SHP77 (cell line): ENCODE data around the gene SUPT3H.
"Not testable (repeated sequence)": the region's sequence is repeated elsewhere in the genome, so short reads cannot be mapped to it uniquely, and the experiment has no call there.

Source experiments
- DNase-seq, 2 experiments: peaks; one replicate each; lab custom pipeline; 2025; lab: John Stamatoyannopoulos, UW

Gene SUPT3H

DNA sequence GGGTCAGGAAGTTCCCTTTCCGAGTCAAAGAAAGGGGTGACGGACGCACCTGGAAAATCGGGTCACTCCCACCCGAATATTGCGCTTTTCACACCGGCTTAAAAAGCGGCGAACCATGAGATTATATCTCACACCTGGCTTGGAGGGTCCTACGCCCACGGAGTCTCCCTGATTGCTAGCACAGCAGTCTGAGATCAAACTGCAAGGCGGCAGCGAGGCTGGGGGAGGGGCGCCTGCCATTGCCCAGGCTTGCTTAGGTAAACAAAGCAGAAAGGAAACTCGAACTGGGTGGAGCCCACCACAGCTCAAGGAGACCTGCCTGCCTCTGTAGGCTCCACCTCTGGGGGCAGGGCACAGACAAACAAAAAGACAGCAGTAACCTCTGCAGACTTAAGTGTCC lies 315.1 kb downstream of the SUPT3H start:
- not testable (repeated sequence) for DNase-seq

DNA sequence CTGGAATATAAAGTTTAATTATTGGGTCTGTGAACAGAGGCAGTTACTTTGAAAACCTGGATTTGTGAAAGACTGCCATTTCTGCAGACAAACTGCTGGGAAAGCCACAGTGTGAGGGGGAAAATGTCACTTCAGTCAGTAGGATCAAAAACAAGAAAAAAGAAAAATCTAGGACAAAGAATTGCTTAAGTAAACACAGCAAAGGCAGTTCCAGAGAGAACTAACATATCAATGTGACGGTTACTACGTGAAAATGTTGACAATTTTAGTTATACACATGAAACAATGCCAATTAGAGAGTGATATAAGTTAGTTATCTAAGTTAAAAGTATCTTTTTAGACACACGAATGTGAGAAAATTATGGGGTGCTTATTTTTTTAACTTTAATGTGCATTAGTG lies 320.0 kb downstream of the SUPT3H start:
- DNase-seq = no peak

DNA sequence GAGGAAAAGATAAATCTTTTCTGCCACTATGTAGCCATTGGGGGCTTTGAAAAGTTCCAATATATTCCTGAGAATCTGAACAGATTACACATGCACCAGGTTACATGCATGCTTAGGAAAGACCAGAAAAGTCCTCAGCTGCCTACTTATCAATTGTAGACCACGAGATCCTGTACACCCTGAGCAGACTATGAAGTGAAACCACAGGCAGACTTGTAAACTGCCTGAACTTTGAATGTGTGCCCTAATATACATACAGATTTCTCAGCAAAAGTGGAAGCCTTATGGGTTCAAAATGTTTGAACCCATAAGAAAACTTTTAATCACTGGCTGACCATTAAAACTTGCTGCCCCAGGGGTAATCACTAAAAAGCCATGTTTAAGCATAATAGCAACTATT lies 323.1 kb downstream of the SUPT3H start:
- no peak for DNase-seq

DNA sequence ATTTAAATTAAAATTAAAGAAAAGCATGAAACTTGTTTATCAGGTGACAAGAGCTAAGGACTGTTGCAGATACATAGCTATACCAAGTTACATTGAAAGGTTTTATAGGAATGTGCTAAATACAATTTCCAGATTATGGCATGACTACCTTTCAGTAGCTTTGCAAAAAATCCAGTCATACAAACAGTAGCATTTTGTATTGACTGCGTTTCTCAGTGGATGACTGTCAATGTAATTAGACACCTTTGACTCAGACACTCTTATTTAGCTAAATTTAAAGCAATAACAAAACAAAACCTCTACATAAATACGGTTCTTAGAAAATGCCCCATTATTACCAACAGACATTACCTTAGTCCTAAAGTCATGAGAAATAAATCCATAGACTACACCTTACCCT lies 325.4 kb downstream of the SUPT3H start:
- no peak for DNase-seq

DNA sequence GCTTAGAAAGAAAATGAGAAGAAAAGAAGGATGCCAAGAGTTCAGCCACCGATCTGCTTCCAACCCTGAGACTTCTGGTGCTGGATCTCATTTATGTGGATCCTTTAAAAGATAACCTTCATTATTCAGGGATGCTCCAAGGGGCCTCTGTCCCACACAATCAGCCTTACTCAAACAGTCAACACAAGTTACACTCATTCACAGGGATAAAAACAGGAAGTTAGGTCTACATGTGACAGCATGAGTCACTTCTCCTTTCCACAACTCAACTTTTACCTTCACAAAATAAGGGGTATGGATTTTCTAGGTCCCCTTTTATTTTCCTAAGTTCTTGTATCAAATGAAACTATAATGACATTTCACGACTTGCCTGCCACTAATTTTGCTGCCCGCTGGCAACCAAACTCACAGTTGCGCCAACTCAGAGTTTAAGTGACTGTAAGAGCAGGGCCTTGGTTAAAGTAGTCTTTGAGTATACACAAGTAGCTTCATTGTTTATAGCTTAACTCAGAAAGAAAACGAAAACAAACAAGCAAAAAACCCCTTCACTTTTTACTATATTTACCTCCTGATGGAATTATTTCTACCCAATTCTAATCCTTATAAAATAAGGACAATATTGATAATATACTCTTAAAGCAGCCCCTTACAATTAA lies 328.4 kb downstream of the SUPT3H start:
- DNase-seq = no peak

DNA sequence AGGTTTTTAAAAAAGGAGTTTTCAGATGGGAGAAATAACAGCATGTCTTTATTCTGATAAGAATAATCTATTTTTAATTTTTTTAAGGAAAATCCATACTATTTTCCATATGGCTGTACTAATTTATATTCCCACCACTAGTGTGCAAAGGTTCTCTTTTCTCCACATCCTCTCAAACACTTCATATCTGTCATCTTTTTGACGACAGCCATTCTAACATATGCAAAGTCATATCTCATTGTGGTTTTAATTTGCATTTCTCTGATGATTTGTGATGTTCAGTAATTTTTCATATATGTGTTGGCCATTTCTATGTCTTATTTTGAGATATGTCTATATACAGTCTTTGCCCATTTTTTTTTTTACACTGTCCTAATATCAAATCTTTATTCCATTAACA lies 330.2 kb downstream of the SUPT3H start:
- DNase-seq = no peak

DNA sequence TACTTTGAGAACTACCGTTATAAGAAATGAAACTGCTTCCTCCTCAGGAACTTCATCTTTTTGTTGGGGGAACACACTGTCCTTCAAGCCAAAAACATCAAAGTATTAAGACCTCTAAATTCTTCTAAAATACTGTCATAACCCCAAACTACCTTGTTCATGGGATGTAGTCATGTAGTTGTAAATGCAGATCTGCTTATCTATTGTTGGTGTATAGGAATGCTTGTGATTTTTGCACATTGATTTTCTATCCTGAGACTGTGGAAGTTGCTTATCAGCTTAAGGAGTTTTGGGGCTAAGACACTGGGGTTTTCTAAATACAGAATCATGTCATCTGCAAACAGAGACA lies 332.5 kb downstream of the SUPT3H start:
- DNase-seq = no peak

DNA sequence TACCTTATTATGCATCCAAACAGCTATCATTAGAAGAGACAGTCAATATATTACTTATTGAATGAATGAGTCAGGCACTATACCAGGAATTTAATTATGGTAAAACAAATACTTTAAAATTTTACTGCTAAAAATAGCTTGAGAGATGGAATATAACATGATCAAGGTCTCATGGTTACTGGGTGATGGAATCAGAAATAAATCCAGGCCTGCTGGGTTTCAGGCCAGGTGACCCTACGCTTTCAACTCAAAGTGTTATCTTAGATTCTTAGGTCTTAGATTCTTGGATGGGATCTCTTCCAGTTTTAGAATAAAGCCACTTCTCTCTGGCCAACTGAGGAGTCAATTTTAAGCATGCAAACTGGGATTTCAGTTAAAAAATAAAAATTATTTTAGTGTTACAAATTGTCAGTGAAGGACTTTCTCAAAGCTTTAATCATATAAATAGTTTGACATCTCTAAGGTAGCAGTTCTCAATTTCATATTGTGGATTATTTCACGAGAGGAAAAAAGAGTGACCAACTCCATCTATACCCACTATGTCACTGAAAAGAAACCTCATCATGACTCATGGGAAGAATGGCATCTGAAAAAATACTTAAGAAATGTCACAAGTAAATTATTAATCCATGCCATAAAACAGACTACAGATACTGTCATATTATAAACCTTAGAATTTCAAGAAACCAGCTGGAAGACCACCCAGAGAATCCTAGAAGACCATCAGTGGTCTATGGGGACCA lies 333.1 kb downstream of the SUPT3H start:
- DNase-seq = no peak

DNA sequence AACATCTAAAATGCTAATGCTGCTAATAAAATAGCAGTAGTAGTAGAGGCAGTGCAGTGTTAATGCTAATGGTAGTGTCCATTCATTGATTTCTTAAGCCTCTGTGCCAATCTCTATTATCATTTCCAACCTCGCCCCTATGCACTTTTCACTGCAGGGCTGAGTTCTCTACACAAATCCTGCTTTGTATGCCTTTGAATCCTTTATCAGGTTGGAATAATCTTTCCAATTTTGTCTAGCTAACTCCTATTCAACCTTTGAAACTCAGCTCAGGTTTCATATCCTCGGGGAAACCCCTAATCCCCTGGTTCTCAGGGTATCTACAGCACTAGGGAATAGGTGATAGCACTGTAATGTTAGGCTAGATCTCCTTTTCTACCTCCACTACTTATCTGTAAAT lies 333.6 kb downstream of the SUPT3H start:
- DNase-seq = no peak

DNA sequence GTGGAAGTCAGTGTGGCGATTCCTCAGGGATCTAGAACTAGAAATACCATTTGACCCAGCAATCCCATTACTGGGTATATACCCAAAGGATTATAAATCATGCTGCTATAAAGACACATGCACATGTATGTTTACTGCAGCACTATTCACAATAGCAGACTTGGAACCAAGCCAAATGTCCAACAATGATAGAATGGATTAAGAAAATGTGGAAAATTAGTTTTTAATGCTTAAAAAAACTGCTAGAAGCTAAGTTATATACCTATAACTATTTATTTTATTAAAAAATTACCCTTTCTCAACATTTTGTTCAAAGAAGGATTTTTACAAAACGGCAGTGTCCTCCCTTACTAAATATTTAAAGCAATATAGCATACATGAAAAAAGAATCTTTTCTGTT lies 335.1 kb downstream of the SUPT3H start:
- DNase-seq = not testable (repeated sequence)

DNA sequence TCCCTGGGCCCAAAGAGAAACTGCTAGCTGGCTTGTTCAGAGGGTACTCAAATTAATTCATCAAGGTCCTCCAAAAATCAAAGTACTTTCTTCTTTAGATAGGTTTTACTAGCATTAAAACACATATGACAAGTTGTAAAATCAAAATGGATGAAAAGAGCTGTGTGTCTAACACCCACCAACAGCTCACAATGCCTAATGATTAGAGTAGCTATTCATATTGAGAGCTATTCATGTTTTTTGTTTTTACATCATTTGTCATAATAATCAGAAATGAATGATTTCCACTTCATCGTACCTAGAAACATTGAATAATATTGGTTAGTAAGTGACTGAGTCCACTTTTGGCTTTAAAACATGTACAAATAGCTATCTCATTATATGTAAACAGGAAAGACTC lies 339.5 kb downstream of the SUPT3H start:
- no peak for DNase-seq

DNA sequence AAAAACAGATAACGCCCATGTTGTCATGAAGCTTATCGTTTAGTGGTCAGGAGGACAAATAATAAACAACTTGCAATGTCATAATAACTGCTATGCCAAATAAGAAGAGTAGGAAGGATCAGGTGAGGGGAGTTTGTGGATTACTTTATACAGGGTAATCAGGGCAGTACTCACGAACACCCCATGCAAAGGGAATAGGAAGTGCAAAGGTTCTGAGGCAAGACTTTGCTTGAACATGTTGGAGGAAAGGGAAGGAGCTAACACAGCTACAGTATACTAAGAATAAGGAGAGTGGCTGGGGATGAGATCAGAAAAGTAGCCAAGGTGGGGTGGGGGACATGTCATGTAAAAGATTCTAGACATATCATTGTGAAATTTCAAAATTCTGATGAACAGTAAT lies 341.6 kb downstream of the SUPT3H start:
- no peak for DNase-seq

DNA sequence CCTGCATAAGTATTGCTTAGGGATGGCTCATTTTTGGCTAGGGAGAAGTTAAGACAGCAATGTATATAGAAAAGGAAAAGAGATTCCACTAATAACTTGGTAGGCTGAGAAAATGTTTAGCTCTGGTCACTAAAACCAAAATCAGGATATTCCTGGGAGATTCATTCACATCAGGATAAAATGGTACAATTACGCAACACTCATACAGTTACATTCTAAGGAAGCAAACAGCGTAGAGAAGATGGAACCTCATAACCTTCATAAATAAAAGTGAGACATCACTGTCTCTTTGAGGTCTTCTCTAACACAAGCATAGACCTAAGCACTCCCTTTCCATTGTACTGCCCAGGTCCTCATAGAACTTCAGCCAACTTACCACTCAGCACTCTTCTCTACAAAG lies 345.3 kb downstream of the SUPT3H start:
- DNase-seq = no peak

DNA sequence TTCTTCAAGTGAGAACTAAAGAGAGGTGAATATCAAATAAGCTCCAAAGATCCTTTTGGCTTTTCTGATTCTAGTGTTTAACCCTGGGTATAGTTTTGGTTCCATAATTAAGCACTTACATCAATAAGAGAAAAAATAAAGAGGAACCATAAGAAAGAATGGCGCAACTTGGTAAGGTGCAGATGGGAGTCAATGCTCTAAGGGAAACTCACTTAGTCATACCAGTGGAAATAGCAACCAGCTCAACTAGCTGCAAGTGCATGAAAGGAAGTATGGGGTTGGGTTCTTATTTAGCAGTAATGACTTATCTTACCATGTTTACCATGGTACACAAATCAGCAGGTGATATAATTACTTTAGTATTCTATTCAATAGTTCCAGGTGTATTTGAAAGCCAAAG lies 346.1 kb downstream of the SUPT3H start:
- DNase-seq = no peak

DNA sequence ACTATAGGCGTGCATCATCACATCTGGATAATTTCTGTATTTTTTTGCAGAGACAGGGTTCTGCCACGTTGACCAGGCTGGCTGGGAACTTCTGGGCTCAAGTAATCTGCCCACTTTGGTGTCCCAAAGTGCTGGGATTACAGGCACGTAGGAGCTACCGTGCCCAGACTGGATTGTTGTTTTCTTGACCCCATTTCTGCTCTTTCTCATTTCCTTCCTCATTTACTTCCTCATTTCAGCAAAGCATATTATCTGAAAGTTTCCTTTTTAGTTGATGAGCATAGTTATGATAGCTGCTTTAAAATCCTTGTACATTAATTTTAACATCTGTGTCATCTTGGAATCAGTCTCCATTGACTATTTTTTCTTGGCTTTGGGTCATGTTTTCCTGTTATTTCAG lies 350.6 kb downstream of the SUPT3H start:
- no peak for DNase-seq

DNA sequence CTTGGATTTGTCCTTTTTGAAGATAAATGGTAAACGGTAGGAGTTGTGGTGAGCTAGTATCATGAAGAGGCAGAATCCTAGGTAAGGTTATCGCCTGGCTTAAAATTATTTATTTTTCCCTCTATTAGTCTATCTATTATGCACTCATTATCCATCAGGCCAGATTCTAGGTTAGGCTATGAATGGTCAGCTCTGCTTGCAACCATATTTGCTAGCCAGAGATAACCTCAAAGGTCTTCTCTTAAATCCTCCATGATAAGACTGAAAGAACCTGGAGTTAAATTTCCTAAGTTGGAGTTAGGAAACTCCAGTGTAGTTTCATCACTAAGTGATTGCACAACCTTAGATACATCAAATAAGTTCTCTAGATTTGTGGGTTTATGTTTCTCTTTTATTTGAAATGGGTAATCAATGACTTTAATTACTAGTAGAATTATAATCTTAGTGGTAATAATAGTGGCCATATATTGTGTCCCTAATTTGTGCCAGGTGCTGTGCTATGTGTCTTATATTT lies 351.7 kb downstream of the SUPT3H start:
- DNase-seq = no peak

DNA sequence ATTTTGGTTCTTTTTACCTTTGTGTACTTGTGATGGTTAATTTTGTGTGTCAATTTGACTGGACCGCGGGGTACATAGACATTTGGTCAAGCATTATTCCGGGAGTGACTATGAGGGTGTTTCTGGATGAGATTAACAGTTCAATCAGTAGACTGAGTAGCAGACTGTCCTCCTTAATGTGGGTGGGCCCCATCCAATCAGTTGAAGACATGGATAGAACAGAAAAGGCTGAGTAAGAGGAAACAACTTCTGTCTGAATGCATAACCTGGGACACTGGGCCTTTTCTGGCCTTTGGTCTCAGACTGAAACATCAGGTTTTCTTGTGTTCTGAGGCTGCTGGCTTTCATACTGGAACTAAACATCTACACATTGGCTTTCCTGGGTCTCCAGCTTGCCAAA lies 353.1 kb downstream of the SUPT3H start:
- DNase-seq = no peak

DNA sequence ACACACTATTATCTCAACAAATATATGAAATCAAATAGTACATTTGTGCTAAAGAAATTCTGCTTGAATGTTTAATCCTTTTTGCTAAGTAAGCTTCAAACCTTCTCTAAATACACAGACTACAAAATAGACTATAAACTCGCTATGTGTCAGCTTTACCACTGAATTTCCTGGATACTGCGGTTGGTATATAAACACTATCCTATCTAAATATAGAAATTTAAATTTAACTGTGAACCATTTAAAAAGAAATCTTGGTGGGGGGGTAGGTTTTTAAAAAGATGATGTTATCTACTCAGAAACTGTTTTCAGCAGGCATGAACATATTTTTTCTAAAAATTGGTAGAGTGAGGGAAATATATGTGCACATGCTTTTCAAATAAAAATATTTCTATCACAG lies 356.1 kb downstream of the SUPT3H start:
- DNase-seq = no peak

DNA sequence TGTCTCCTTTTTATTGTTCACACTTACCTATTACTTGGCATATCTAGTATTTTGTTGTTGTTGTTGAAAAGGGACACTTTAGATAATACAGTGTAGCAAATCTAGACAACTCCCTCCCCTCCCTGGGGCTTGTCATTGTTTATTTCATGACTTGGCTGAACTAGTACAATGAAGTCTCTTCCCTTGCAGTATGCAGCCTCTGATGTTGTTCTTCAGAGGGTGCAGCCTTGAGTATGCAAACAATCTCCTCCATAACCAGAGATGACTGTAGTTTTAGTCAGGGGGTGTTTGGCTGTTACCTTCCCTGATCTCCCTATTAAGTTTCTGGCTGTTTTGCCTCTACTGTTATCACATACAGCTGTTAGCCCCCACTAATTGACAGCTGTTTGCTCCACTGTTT lies 365.0 kb downstream of the SUPT3H start:
- no peak for DNase-seq

DNA sequence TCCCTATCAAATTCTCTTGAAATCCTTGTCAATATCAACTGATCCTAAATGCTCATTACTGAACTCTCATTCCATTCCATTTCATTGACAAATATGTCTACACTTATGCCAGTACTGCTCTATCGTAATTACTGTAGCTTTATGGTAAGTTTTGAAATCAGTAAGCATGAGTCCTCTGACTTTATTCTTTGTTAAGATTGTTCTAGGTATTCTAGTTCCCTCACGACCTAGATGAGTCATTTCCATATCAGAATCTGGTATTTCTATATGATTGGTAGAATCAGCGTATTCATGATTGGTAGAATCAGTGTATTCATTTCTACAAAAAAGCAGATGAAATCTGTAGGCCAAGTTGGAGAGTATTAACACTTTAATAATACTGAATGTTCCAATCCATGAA lies 368.2 kb downstream of the SUPT3H start:
- DNase-seq = no peak

DNA sequence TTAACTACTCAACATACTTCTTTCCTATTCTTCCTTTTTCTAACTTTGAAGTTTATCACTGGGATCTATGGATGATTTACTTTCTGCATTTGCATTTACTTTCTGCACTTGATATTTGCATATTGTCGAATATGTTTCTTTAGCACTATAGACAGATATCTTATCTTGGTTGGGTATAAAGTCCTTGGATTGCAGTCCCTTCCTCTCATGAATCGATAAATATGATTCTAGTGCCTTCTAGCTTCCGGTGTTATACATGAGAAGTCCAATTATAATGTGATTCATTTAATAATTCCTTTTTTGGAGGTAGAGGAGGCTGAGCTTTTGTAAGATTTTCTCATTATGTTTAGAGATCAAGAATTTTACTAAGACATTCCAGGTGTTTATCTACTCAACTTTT lies 370.8 kb downstream of the SUPT3H start:
- no peak for DNase-seq

DNA sequence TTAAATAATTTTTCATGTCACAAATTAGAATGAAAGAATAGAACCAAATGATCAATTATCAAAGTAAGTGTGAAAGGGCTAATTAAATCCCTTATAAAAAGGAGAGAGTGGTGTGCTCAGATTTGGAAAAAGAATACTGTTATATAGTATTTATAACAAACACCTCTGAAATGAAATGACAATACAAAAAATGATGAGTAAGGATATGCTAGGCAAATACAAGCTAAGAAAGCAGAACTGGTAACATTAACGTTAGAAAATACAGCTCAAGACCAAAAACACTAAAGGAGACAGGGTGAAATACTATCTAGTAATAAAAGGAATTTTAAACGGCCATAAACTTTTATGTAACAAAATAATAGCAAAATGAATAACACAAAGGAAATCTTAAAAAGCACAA lies 373.8 kb downstream of the SUPT3H start:
- DNase-seq = no peak

DNA sequence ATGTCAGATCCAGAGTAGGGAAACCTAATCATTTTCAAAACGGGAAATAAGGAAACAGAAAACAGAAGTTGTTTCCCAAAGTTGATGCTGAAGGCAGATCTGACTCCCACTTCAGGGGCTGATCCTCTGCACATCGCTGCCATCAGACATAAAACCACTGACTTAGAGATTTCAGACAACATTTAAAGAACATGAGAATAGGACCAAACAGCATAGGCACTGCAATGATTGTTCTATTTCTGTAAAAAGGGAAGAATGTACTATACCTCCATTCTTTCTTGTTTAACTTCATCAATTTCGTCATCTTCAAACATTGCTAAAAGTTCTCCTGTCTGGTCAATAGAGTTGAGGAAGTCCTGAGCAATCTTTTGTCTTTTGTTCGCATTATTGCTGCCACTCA lies 374.3 kb downstream of the SUPT3H start:
- no peak for DNase-seq
